DMS153 treated with DMSO at 0.1 percent for 48 hours (cell line): ENCODE data around the gene IL16.

ENCODE experiments used
- DNase-seq: peaks from one replicate; lab custom pipeline; 2025; ENCODE audit not compliant: unreplicated experiment; lab: John Stamatoyannopoulos, UW

Gene IL16

GRCh38 chr15:81273200-81273599, 76.5 kb downstream of the IL16 start:
- DNase-seq = no peak

GRCh38 chr15:81273855-81274254, 77.2 kb downstream of the IL16 start:
- no peak for DNase-seq

- no peak for DNase-seq
These were observed 77.6 kb downstream of the IL16 start for GRCh38 chr15:81274255-81274654.

GRCh38 chr15:81274931-81275707, 78.4 kb downstream of the IL16 start:
- peak; percentile 42 for DNase-seq

GRCh38 chr15:81275711-81276392, 79.2 kb downstream of the IL16 start:
- DNase-seq = no peak

GRCh38 chr15:81276967-81277366, 80.3 kb downstream of the IL16 start:
- DNase-seq = no peak

GRCh38 chr15:81277851-81278250, 81.2 kb downstream of the IL16 start:
- DNase-seq = no peak

GRCh38 chr15:81278306-81279029, 81.8 kb downstream of the IL16 start:
- DNase-seq = no peak

- DNase-seq = no peak
These were observed 83.2 kb downstream of the IL16 start for GRCh38 chr15:81279621-81280485.

GRCh38 chr15:81280696-81281455, 84.2 kb downstream of the IL16 start:
- DNase-seq = no peak

GRCh38 chr15:81281456-81281735, 84.7 kb downstream of the IL16 start:
- DNase-seq = no peak

- no peak for DNase-seq
These were observed 85.3 kb downstream of the IL16 start for GRCh38 chr15:81281766-81282605.

GRCh38 chr15:81282606-81282895, 85.9 kb downstream of the IL16 start:
- no peak for DNase-seq

- no peak for DNase-seq
These were observed 86.2 kb downstream of the IL16 start for GRCh38 chr15:81282911-81283310.

- no peak for DNase-seq
These were observed 87.8 kb downstream of the IL16 start for GRCh38 chr15:81284256-81285031.

- no peak for DNase-seq
These were observed 88.8 kb downstream of the IL16 start for GRCh38 chr15:81285461-81285860.

GRCh38 chr15:81286621-81287121, 90.0 kb downstream of the IL16 start:
- no peak for DNase-seq

- no peak for DNase-seq
These were observed 91.4 kb downstream of the IL16 start for GRCh38 chr15:81288040-81288439.

- no peak for DNase-seq
These were observed 91.9 kb downstream of the IL16 start for GRCh38 chr15:81288616-81289015.
